HEK293T (cell line): Measurements from ENCODE around the gene CASQ2.

Experiments used
- FOXA1 ChIP-seq: fragments of 450-650 bp; IDR thresholded peaks from 2 replicates; pipeline ENCODE4 v1.6.1; 2016; ENCODE audit warnings: mild to moderate bottlenecking
- FOXK2 ChIP-seq: fragments of 450-650 bp; IDR thresholded peaks from 2 replicates; pipeline ENCODE4 v1.6.1; 2016; ENCODE audit warnings: mild to moderate bottlenecking
- FOXM1 ChIP-seq: fragments of 450-650 bp; IDR thresholded peaks from 2 replicates; pipeline ENCODE4 v1.6.1; 2017; ENCODE audit warnings: mild to moderate bottlenecking, borderline replicate concordance
- L3MBTL2 ChIP-seq: fragments of 450-650 bp; conservative IDR thresholded peaks from 2 replicates; pipeline ENCODE4 v1.6.1; 2016; ENCODE audit warnings: mild to moderate bottlenecking
- SP1 ChIP-seq: fragments of 450-650 bp; IDR thresholded peaks from 2 replicates; pipeline ENCODE4 v1.6.1; 2017

DNA sequence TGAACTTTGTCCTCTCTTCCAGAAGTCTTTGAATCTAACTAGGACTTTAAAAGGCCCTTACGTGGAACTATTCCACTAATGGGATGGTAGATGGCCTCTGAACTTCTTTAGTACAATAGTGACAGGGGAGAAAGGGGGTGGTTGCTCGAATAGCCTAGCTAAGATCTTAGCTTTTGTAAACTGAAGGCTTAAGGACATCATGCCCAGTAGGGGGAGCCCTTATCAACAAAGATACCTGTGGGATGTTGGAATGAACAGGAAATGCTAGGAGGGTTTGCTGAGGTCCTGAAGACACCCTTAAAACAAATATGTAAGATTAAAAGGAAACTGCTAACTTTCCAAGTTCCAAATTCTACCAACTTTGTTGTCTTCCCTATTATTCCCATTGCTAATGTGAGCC is 39.2 kb upstream of the CASQ2 start:
- TF ChIP-seq FOXA1 (no peak), FOXM1 (no peak), L3MBTL2 (no peak), SP1 (no peak), FOXK2 (no peak)
